Duodenal mucosa (tissue), 2 donors: ENCODE data around the gene RB1.

Experiments
- H3K27ac ChIP-seq: one replicate; pipeline ENCODE4 v1.7.0; 2013; ENCODE audit warnings: low read depth, low read length
- H3K27me3 ChIP-seq, 2 donors: one replicate each; pipeline ENCODE4 v1.7.0; 2013; ENCODE audit warnings: low read length in 2 of 2, control low read depth in 1 of 2; ENCODE audit not compliant: insufficient read depth in 2 of 2, control insufficient read depth in 1 of 2
- H3K36me3 ChIP-seq, 2 donors: one replicate each; pipeline ENCODE4 v1.7.0; 2013; ENCODE audit warnings: low read length in 2 of 2, control low read depth in 1 of 2; ENCODE audit not compliant: insufficient read depth in 2 of 2, control insufficient read depth in 1 of 2
- H3K4me1 ChIP-seq, 2 donors: one replicate each; pipeline ENCODE4 v1.7.0; 2013; ENCODE audit warnings: low read length in 2 of 2, control low read depth in 1 of 2; ENCODE audit not compliant: insufficient read depth in 2 of 2, control insufficient read depth in 1 of 2
- H3K4me3 ChIP-seq, 2 donors: one replicate each; pipeline ENCODE4 v1.7.0; 2013; ENCODE audit warnings: low read length in 2 of 2, low read depth in 1 of 2
- H3K9ac ChIP-seq, 2 donors: one replicate each; pipeline ENCODE4 v1.7.0; 2013; ENCODE audit warnings: low read length in 2 of 2, low read depth in 1 of 2
- H3K9me3 ChIP-seq, 2 donors: one replicate each; pipeline ENCODE4 v1.7.0; 2013; ENCODE audit warnings: low read length in 2 of 2, control low read depth in 1 of 2; ENCODE audit not compliant: control insufficient read depth in 1 of 2

The RB1 gene

GRCh38 chr13:48317511-48318376 lies 14.2 kb downstream of the RB1 start:
- Histone ChIP-seq H3K4me3 (no peak overlapping the region), H3K27ac (no peak overlapping the region), H3K9ac (no peak overlapping the region)

GRCh38 chr13:48318377-48318811 lies 14.8 kb downstream of the RB1 start:
- Histone ChIP-seq H3K27me3 (no peaks in the 10 kb centered on the region), H3K4me3 (peak overlapping the region; percentile 59 to 64), H3K36me3 (peaks cover 4 to 12% of the 10 kb centered on the region in 2 donors), H3K27ac (no peak overlapping the region), H3K9me3 (peaks cover 4 to 8% of the 10 kb centered on the region in 2 donors), H3K4me1 (peaks cover 0 to 7% of the 10 kb centered on the region in 2 donors), H3K9ac (no peak overlapping the region)

More at GRCh38 chr13:48317511-48318376, 14.2 kb downstream of the RB1 start:
- no peaks in the 10 kb centered on the region for H3K27me3 ChIP-seq
- H3K4me1 ChIP-seq, result peaks cover 0 to 7% of the 10 kb centered on the region in 2 donors
- H3K9me3 ChIP-seq, result peaks cover 4 to 8% of the 10 kb centered on the region in 2 donors
- peaks cover 4 to 12% of the 10 kb centered on the region in 2 donors for H3K36me3 ChIP-seq

GRCh38 chr13:48318821-48319511 lies 15.4 kb downstream of the RB1 start:
- H3K36me3 ChIP-seq, result peaks cover 4 to 12% of the 10 kb centered on the region in 2 donors
- H3K4me1 ChIP-seq, result peaks cover 0 to 7% of the 10 kb centered on the region in 2 donors
- peak overlapping the region in 1 of 2 donors; percentile 10 for H3K9ac ChIP-seq
- peaks cover 4 to 8% of the 10 kb centered on the region in 2 donors for H3K9me3 ChIP-seq
- H3K27me3 ChIP-seq, result no peaks in the 10 kb centered on the region
- peak overlapping the region; percentile 59 to 64 for H3K4me3 ChIP-seq
- H3K27ac ChIP-seq, result no peak overlapping the region

- Histone ChIP-seq H3K27ac (no peak overlapping the region), H3K9ac (peak overlapping the region; percentile 10 to 38), H3K4me3 (peak overlapping the region; percentile 59 to 64), H3K36me3 (peaks cover 4 to 12% of the 10 kb centered on the region in 2 donors), H3K9me3 (peaks cover 4 to 8% of the 10 kb centered on the region in 2 donors), H3K27me3 (no peaks in the 10 kb centered on the region), H3K4me1 (peaks cover 0 to 7% of the 10 kb centered on the region in 2 donors)
Measured at GRCh38 chr13:48319531-48320398, 16.2 kb downstream of the RB1 start.

GRCh38 chr13:48320399-48320790 lies 16.8 kb downstream of the RB1 start:
- Histone ChIP-seq H3K9me3 (peaks cover 4 to 8% of the 10 kb centered on the region in 2 donors), H3K4me3 (peak overlapping the region; percentile 59 to 64), H3K4me1 (peaks cover 0 to 7% of the 10 kb centered on the region in 2 donors)

GRCh38 chr13:48320891-48321510 lies 17.4 kb downstream of the RB1 start:
- peaks cover 4 to 8% of the 10 kb centered on the region in 2 donors for H3K9me3 ChIP-seq
- H3K9ac ChIP-seq, result no peak overlapping the region
- H3K36me3 ChIP-seq, result peaks cover 4 to 12% of the 10 kb centered on the region in 2 donors
- no peak overlapping the region for H3K27ac ChIP-seq
- H3K4me3 ChIP-seq, result peak overlapping the region; percentile 59 to 64
- peaks cover 0 to 7% of the 10 kb centered on the region in 2 donors for H3K4me1 ChIP-seq
- no peaks in the 10 kb centered on the region for H3K27me3 ChIP-seq

More at GRCh38 chr13:48320399-48320790, 16.8 kb downstream of the RB1 start:
- H3K36me3 ChIP-seq, result peaks cover 4 to 12% of the 10 kb centered on the region in 2 donors
- no peaks in the 10 kb centered on the region for H3K27me3 ChIP-seq
- H3K27ac ChIP-seq, result no peak overlapping the region
- H3K9ac ChIP-seq, result peak overlapping the region in 1 of 2 donors; percentile 38

GRCh38 chr13:48322294-48322693 lies 18.7 kb downstream of the RB1 start:
- no peak overlapping the region for H3K27ac ChIP-seq
- no peak overlapping the region for H3K9ac ChIP-seq
- peaks cover 0 to 6% of the 10 kb centered on the region in 2 donors for H3K36me3 ChIP-seq
- H3K4me3 ChIP-seq, result no peak overlapping the region
- no peaks in the 10 kb centered on the region for H3K27me3 ChIP-seq
- H3K9me3 ChIP-seq, result peaks cover 4 to 8% of the 10 kb centered on the region in 2 donors
- peaks cover 0 to 7% of the 10 kb centered on the region in 2 donors for H3K4me1 ChIP-seq

- no peak overlapping the region for H3K9ac ChIP-seq
- no peak overlapping the region for H3K4me3 ChIP-seq
- no peaks in the 10 kb centered on the region for H3K27me3 ChIP-seq
- no peak overlapping the region for H3K27ac ChIP-seq
- H3K9me3 ChIP-seq, result no peaks in the 10 kb centered on the region
- no peaks in the 10 kb centered on the region for H3K4me1 ChIP-seq
- H3K36me3 ChIP-seq, result no peaks in the 10 kb centered on the region
Measured at GRCh38 chr13:48333976-48334375, 30.4 kb downstream of the RB1 start.

GRCh38 chr13:48334534-48335127 lies 31.1 kb downstream of the RB1 start:
- H3K9me3 ChIP-seq, result no peaks in the 10 kb centered on the region
- H3K4me3 ChIP-seq, result no peak overlapping the region
- H3K9ac ChIP-seq, result no peak overlapping the region
- H3K4me1 ChIP-seq, result no peaks in the 10 kb centered on the region
- H3K36me3 ChIP-seq, result no peaks in the 10 kb centered on the region
- H3K27ac ChIP-seq, result no peak overlapping the region
- no peaks in the 10 kb centered on the region for H3K27me3 ChIP-seq
